HG02840 (cell line): Measurements from ENCODE around the gene PIWIL1.

Source experiments
- ATAC-seq: cut with Tn5 transposase; IDR thresholded peaks from one replicate; pipeline ENCODE4 v1.9.1; 2021; ENCODE audit warnings: mild to moderate bottlenecking, moderate library complexity, moderate number of reproducible peaks; ENCODE audit not compliant: unreplicated experiment, low FRiP score

The PIWIL1 gene

GRCh38 chr12:130337488-130338303 lies at the start of gene PIWIL1:
Gene PIWIL1 (plus strand): TSS chr12:130337887. CDS start chr12:130342592, 4,705 bp downstream.
- no peak for ATAC-seq

DNA sequence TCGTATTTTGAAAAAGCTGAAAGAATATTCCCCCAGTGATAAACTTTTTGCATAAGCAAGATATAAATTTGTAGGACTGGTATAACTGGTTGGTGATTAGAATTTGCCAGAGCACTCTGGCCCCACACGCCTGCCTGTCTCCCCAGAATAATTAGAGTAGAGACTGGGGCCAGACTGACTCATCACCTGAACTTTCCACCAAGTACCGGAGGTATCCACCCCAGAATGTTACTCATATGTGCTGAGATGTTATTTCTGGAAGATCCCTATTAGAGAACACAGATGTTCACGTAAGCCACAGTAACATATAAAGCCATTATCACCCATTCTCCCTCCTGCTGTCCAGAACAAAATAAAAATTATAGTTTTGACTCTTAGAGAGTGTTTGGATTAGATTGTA lies 49.5 kb upstream of the PIWIL1 start:
- ATAC-seq, result no peak

- ATAC-seq, result no peak
Observed at GRCh38 chr12:130288691-130289090, 49.0 kb upstream of the PIWIL1 start.

DNA sequence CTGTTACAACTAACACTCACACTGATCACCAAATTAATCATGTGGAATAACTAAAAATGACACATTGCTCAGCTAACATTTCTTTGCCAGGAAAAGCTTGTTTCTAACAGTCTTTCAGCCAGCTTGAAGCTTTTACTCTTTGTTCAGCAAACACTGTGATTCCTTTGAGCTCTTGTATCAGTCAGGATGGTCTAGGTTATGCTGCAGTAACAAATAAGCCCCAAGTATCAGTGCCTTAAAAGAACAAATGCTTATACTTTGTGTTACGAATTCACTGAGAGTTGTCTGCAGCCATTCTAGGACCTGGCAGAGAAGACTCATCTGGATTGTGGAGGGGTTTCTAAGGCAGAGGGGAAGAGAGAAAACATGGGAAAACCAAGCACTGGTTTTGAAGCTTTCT lies 47.6 kb upstream of the PIWIL1 start:
- ATAC-seq, result no peak

GRCh38 chr12:130298322-130299021 lies 39.2 kb upstream of the PIWIL1 start:
- ATAC-seq, result no peak

DNA sequence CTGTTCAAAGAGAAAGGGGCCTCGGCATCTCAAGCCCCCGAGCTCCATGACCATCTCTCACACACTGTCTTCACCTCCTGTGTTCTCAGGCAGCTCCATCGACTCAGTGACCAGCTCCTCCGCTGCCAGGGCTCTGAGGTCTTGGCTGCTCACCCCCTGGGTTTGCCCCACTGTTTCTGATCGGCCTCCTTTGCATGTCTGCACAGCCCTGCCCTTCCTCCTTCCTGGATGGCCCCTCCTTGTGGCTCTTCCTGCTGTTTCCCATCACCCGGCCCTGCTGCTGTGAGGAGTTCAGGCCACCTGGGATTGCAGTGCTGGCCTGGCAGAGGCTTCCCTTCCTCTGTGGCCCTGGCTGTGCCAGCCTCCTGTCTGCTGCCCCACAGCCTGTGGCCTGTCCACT lies 38.1 kb upstream of the PIWIL1 start:
- ATAC-seq, result no peak

DNA sequence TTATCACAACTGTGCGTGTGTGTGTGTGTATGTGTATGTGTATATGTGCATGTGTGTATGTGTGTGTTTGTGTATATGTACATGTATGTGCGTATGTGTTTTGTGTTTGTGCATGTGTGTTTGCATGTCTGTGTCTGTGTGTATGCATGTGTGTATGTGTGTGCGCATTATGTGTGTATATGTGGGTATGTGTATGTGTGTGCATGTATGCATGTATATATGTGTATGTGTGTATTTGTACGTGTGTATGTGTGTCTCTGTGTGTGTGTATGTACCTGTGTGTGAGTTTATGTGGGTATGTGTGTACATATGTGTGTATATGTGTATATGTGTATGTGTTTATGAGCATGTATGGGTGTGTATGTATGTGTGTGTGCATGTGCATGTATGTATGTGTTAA lies 37.6 kb upstream of the PIWIL1 start:
- ATAC-seq, result no peak

DNA sequence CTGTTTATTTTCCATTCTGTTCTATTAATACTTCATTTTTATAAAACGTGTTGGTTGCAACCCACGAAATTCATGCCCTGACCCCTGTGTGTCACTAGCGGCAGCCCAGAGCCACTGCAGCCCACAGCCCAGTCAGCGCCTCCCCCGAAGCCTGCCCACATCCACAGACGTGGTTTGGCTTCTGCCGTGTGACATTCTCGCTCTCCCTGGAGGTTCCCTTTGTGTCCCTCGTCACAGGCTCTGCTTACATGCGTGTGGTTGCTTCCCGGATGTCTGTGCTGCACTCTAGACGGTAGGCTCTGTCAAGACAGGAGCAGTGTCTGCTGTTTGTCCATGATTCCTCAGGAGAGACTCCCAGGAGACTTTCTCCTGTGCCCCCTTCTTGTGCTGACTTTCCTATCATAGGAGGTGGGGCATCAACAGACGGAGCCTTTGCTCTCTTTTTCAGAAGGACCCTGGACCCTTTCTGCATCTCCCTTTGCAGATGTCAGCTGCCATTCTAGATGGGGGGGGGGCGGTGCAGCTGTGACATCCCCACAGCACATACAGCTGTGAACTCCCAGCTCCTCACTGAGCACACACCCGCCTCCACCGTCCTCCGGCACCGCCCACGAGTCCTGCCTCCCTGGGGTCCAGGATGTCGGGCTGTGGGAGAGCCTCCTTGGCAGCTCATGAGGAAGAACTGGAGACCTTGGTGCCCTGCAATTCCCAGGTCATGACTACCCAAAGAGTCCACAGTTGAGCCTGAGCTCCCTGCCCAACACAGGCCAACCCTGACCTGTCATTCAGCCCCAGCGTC lies 36.8 kb upstream of the PIWIL1 start:
- no peak for ATAC-seq

- no peak for ATAC-seq
Observed at GRCh38 chr12:130301559-130301958, 36.1 kb upstream of the PIWIL1 start.

DNA sequence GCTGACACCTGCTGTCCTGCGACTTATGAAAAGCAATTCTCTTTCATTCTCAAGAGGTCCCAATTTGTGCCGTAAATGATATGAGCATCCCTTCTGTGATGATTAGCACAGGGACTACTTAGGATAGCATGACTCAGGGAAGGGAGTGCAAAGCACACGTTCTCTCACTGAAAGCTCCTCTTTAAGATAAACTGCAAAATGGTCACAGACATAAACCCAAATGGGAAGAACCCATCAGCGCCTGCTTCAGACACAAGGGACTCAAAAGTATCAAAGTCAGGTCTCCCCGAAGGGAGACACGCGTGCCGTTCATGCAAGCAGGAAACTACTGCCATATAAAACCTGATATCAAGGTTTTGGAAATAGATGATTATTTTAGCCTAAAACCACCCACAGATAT lies 33.9 kb upstream of the PIWIL1 start:
- no peak for ATAC-seq

DNA sequence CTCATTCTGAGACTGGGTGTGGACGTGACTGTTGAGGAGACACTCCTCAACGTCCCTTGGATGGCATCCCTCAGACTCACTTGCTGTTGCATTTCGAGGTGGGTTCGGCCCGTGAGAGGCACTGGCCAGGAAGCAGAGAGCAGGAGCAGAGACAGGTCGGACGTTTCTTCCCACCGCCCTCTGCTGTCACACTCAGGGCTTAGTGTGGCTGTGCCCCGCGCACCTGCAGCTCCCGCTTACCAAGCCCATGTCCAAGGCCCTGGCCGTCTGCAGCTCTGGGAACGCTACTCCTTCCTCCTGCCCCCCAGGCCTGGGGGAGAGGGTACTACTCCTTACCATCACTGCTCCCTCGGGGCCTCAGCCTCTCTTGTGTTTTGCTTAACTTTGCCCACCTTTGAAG lies 29.8 kb upstream of the PIWIL1 start:
- no peak for ATAC-seq

DNA sequence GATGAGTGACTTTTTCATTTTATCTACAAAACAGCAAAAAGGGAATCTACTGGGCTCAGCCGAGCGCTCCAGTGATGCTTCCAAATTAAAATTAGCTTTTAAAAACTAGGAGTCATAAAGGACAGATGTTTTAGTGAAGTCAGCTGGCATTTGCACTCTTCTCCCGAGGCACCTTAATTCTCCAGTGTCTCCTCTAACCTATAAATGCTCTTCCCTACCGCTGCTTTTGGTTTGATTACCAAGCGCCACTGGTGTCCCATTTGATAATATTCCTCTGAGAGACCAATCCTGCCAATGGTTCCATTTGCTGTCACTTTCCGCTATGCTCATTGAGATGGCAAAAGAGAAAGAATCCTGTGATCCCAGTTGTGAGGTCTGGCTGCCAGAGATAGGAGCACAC lies 29.3 kb upstream of the PIWIL1 start:
- ATAC-seq, result no peak

GRCh38 chr12:130316251-130316650 lies 21.4 kb upstream of the PIWIL1 start:
- ATAC-seq, result no peak

DNA sequence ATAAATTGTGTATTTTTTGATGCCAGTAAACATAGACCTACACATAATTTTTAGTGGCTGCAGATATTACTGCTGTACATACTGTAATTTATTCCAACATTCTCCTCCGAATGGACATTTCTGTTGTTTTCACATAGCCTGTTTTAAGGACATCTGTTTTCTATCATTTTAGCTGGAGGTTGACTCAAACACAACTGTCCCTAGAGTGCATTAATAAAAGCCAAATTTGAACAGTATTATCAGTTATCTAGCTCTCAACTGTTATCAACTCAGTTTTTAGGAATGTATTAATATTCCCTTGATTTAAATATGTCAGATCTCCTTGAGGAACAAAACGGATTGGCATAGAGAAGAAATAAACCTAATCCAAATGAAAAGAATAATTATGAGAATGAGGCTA lies 17.2 kb upstream of the PIWIL1 start:
- ATAC-seq, result no peak

DNA sequence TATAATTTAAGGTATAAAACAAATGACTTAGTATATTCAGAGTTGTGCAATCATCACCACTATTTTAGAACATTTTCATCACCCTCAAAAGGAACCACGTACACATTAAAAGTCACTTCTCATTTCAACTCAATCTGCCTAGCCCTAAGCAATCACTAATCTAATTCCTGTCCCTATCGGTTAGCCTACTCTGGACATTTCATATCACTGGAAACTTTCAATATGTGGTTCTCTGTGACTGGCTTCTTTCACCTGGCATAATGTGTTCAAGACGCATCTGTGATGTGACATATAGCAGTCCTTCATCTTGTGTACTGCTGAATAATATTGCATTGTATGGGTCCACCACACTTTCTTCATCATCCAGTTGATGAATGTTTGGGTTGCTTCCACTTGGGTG lies 15.4 kb upstream of the PIWIL1 start:
- no peak for ATAC-seq

DNA sequence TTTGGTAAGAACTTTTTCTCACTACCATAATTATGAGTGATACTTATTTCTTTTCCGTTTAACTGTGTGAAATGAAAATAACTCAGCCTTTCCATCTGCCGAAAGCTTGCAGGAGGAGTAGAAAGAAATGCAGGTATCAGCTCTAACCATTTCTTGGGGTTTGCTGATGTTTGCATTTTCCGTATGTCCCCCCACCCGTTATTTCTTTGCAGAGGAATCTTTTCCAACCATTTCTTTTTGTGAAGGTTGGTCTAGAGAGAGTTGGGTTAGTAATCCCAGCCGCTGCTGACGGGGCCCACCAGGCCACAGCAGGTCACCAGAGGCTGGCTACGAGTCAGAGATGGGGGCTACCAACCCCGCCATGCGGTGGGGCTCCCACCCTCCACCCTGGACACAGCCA lies 7.0 kb upstream of the PIWIL1 start:
- no peak for ATAC-seq

DNA sequence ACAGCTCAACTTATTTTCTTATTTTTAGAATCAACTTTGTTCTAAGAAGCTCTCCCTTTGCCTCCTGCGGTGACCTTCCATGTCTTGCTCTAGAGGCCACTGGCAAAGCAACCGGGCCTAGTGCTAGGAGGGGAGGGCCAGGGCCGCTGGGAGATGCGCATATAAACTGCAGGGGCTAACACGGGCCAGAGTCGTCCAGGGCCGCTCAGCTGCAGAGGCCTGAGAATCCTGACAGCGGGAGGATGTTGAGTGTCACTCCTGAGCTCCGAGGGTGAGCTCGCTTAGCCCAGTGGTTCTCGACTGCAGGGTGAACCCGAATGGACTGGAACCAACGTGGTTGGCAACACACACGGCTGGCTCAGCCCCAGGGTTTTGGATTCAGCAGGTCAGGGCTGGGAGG lies 6.5 kb upstream of the PIWIL1 start:
- ATAC-seq, result no peak

GRCh38 chr12:130333341-130333740 lies 4.3 kb upstream of the PIWIL1 start:
- no peak for ATAC-seq

DNA sequence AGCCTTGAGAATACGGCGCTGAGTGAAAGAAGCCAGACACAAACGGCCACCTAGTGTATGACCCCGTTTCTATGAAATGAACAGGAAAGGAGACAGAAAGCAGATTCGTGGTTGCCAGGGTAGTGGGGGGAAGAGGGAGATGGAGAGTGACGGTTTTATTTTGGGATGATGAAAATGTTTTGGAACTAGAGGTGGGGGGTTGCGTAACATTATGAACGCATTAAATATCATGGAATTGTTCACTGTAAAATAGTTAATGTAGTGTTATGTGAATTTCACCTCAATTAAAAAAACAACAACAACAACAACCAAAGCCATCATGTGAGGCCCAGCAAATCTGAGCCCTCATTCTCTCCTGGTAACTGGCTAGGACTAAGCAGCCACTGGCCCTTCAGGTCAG lies 3.3 kb upstream of the PIWIL1 start:
- no peak for ATAC-seq

GRCh38 chr12:130334937-130335336 lies 2.8 kb upstream of the PIWIL1 start:
- no peak for ATAC-seq
